HepG2 (cell line): ENCODE data around the gene HBS1L.

ENCODE experiments used
- CAMTA2 ChIP-seq: sonication (generic); formaldehyde crosslinking; IDR thresholded peaks from 2 replicates; pipeline ENCODE4 v1.4.0; 2020; ENCODE audit warnings: mild to moderate bottlenecking, missing genetic modification reagents, borderline replicate concordance
- HNF4G ChIP-seq, 2 experiments: sonication (generic) in 1 of 2; formaldehyde crosslinking in 1 of 2; IDR thresholded peaks; 2 replicates each; pipeline versions ENCODE4 v1.4.0 to v1.6.1; 2011 to 2020; ENCODE audit warnings: borderline replicate concordance in 2 of 2, low read depth in 2 of 2, mild to moderate bottlenecking in 2 of 2, low read length in 1 of 2, missing genetic modification reagents in 1 of 2, moderate library complexity in 1 of 2
- ZFP36 ChIP-seq: fragments of 150-350 bp; IDR thresholded peaks from 2 replicates; pipeline ENCODE4 v1.6.1; 2018; ENCODE audit warnings: borderline replicate concordance, low read length, low read depth; ENCODE audit not compliant: partially characterized antibody
- ZNF768 ChIP-seq: sonication (generic); formaldehyde crosslinking; IDR thresholded peaks from 2 replicates; pipeline ENCODE4 v1.4.0; 2020; ENCODE audit warnings: missing genetic modification reagents
- TF ChIP-seq, protein P1 (sequence below): sonication (generic); formaldehyde crosslinking; IDR thresholded peaks from 2 replicates; pipeline ENCODE4 v1.5.1; 2020; ENCODE audit warnings: mild to moderate bottlenecking, missing genetic modification reagents
- TF ChIP-seq, protein P2 (sequence below): IDR thresholded peaks from 2 replicates; pipeline ENCODE4 v1.6.1; 2012; ENCODE audit warnings: inconsistent platforms

DNA sequence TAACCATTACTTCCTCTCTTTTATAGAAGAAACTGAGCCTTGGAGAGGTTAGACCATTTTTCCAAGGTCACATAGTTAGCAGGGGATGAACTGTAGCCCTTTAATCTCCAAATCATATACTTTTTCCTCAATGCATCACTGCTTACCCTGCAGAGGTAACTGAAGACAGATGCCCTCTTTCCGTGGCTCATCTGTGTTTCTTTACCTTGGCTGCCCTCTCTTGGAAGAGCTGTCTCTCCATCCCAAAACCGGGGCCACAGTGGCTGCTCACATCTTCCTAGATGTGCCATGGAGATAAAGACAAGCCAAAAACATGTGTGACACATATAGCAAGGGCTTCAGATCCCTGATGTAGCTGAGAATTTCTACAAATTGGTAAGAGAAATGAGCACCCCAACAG, 104.1 kb downstream of the HBS1L start:
- TF ChIP-seq HNF4G (IDR thresholded peaks at IDR 0.05; ENCODE audit: borderline replicate concordance, low read depth, low read length) (no peak), HNF4G (CRISPR knock-in tag; IDR thresholded peaks at IDR 0.05; ENCODE audit: borderline replicate concordance, low read depth) (no peak), CAMTA2 (no peak), ZFP36 (no peak), ZNF768 (CRISPR knock-in tag) (no peak)
- TF ChIP-seq, protein P1, sequence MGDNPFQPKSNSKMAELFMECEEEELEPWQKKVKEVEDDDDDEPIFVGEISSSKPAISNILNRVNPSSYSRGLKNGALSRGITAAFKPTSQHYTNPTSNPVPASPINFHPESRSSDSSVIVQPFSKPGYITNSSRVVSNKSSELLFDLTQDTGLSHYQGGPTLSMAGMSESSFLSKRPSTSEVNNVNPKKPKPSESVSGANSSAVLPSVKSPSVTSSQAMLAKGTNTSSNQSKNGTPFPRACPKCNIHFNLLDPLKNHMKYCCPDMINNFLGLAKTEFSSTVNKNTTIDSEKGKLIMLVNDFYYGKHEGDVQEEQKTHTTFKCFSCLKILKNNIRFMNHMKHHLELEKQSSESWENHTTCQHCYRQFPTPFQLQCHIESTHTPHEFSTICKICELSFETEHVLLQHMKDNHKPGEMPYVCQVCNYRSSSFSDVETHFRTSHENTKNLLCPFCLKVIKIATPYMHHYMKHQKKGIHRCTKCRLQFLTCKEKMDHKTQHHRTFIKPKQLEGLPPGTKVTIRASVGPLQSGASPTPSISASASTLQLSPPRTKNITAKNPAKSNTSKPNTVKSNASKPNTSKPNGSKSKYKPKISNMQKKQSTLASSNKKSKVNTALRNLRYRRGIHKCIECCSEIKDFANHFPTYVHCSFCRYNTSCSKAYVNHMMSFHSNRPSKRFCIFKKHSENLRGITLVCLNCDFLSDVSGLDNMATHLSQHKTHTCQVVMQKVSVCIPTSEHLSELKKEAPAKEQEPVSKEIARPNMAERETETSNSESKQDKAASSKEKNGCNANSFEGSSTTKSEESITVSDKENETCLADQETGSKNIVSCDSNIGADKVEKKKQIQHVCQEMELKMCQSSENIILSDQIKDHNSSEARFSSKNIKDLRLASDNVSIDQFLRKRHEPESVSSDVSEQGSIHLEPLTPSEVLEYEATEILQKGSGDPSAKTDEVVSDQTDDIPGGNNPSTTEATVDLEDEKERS = no peak
- TF ChIP-seq, protein P2, sequence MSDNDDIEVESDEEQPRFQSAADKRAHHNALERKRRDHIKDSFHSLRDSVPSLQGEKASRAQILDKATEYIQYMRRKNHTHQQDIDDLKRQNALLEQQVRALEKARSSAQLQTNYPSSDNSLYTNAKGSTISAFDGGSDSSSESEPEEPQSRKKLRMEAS = no peak
